Activated CD4-positive, alpha-beta T cell treated with anti-CD3 and anti-CD28 coated beads, Interleukin-2, amount 10 ng/mL, durations not matched to agents 24 days and 14 days (primary cell): ENCODE results near the gene PIP4K2B. TPM values are rescaled to one million over a fixed set of nuclear protein-coding genes. Genes with fewer than 3 reads are reported as not detected.
A peak's percentile ranks its signal among the peaks of the same experiment; 100 is the strongest.
"Not testable (repeated sequence)": the region's sequence is repeated elsewhere in the genome, so short reads cannot be mapped to it uniquely, and the experiment has no call there.

Experiments used
- DNase-seq: peaks from one replicate; pipeline ENCODE4 v3.0.0; 2022
- H3K27ac Mint-ChIP-seq: one replicate; pipeline ENCODE4 v1.8.0; 2022; ENCODE audit warnings: mild to moderate bottlenecking, mixed read lengths
- H3K27me3 Mint-ChIP-seq: one replicate; pipeline ENCODE4 v1.8.0; 2022; ENCODE audit warnings: mixed read lengths
- H3K36me3 Mint-ChIP-seq: one replicate; pipeline ENCODE4 v1.8.0; 2022; ENCODE audit warnings: low read depth, mild to moderate bottlenecking, mixed read lengths
- H3K4me1 Mint-ChIP-seq: one replicate; pipeline ENCODE4 v1.8.0; 2021; ENCODE audit warnings: mixed read lengths
- H3K4me3 Mint-ChIP-seq: one replicate; pipeline ENCODE4 v1.8.0; 2022; ENCODE audit warnings: mild to moderate bottlenecking, moderate library complexity, mixed read lengths
- H3K9me3 Mint-ChIP-seq: one replicate; pipeline ENCODE4 v1.8.0; 2021; ENCODE audit warnings: mixed read lengths
- intact Hi-C: fragments of 100-400 bp; cut with micrococcal nuclease; formaldehyde crosslinking; loops from one replicate; pipeline ENCODE4 v1.15.1; 2023
- total RNA-seq: library from RNA; stranded (reverse); gene quantifications from 2 replicates; pipeline ENCODE4 v1.2.3, GENCODE V29; 2022

Gene PIP4K2B
- total RNA-seq, 1 donor from 2014 or later: 42.8 TPM

GRCh38 chr17:38733982-38734973, 65.1 kb downstream of the PIP4K2B start:
- H3K4me1 Mint-ChIP-seq: peaks cover 46% of the 10 kb centered on the region
- DNase-seq: peak; percentile 74
- H3K9me3 Mint-ChIP-seq: no peaks in the 10 kb centered on the region
- H3K4me3 Mint-ChIP-seq: peak overlapping the region; percentile 23
- peak overlapping the region; percentile 83 for H3K27ac Mint-ChIP-seq
- H3K27me3 Mint-ChIP-seq: no peaks in the 10 kb centered on the region
- peaks cover 21% of the 10 kb centered on the region for H3K36me3 Mint-ChIP-seq
- intact Hi-C loops: loop anchor here (10.0 kb wide), 1 partner anchor 179 kb away; no protein-coding TSS in a partner anchor

GRCh38 chr17:38733282-38733981, 65.9 kb downstream of the PIP4K2B start:
- peak overlapping the region; percentile 83 for H3K27ac Mint-ChIP-seq
- H3K27me3 Mint-ChIP-seq: no peaks in the 10 kb centered on the region
- H3K9me3 Mint-ChIP-seq: no peaks in the 10 kb centered on the region
- H3K36me3 Mint-ChIP-seq: peaks cover 21% of the 10 kb centered on the region
- no peak for DNase-seq
- peaks cover 54% of the 10 kb centered on the region for H3K4me1 Mint-ChIP-seq
- intact Hi-C loops: loop anchor here (10.0 kb wide), 1 partner anchor 179 kb away; no protein-coding TSS in a partner anchor
- peak overlapping the region; percentile 46 for H3K4me3 Mint-ChIP-seq

- Mint-ChIP-seq H3K36me3 (peaks cover 28% of the 10 kb centered on the region), H3K4me1 (peaks cover 63% of the 10 kb centered on the region), H3K27me3 (no peaks in the 10 kb centered on the region), H3K27ac (peak overlapping the region; percentile 73), H3K9me3 (no peaks in the 10 kb centered on the region), H3K4me3 (peak overlapping the region; percentile 93)
- intact Hi-C loops: loop anchor here (10.0 kb wide), 1 partner anchor 178 kb away; no protein-coding TSS in a partner anchor
- DNase-seq: no peak
Measured at GRCh38 chr17:38732376-38733281, 66.7 kb downstream of the PIP4K2B start.

- no peak for DNase-seq
- Mint-ChIP-seq H3K9me3 (no peaks in the 10 kb centered on the region), H3K4me1 (peaks cover 68% of the 10 kb centered on the region), H3K4me3 (peak overlapping the region; percentile 93), H3K27ac (peak overlapping the region; percentile 9), H3K27me3 (no peaks in the 10 kb centered on the region), H3K36me3 (peaks cover 31% of the 10 kb centered on the region)
- intact Hi-C loops: loop anchor here (10.0 kb wide), 1 partner anchor 177 kb away; no protein-coding TSS in a partner anchor
Measured at GRCh38 chr17:38731526-38732294, 67.6 kb downstream of the PIP4K2B start.

GRCh38 chr17:38730526-38731379, 68.6 kb downstream of the PIP4K2B start:
- H3K4me3 Mint-ChIP-seq: peak overlapping the region; percentile 93
- DNase-seq: no peak
- no peaks in the 10 kb centered on the region for H3K27me3 Mint-ChIP-seq

GRCh38 chr17:38729886-38730525, 69.3 kb downstream of the PIP4K2B start, which contains the start of gene CISD3:
Gene CISD3, plus strand, starts transcription at chr17:38730341. Its CDS starts 18 bp downstream, at chr17:38730359.
- Mint-ChIP-seq H3K27ac (peak within 1 kb of the TSS; percentile 95), H3K9me3 (no peaks in the 10 kb centered on the region), H3K27me3 (no peaks in the 10 kb centered on the region), H3K36me3 (peaks cover 41% of the 10 kb centered on the region), H3K4me3 (peak within 1 kb of the TSS; percentile 93), H3K4me1 (peaks cover 72% of the 10 kb centered on the region)
- intact Hi-C loops: loop anchor here (1.0 to 10.0 kb wide), 3 partner anchors 21 to 175 kb away; no protein-coding TSS in a partner anchor
- peak; percentile 97 for DNase-seq

More at GRCh38 chr17:38730526-38731379, 68.6 kb downstream of the PIP4K2B start:
- H3K36me3 Mint-ChIP-seq: peaks cover 35% of the 10 kb centered on the region
- intact Hi-C loops: loop anchor here (1.0 to 10.0 kb wide), 3 partner anchors 21 to 176 kb away; no protein-coding TSS in a partner anchor
- H3K4me1 Mint-ChIP-seq: peaks cover 73% of the 10 kb centered on the region
- H3K9me3 Mint-ChIP-seq: no peaks in the 10 kb centered on the region
- H3K27ac Mint-ChIP-seq: peak overlapping the region; percentile 91

- peaks cover 43% of the 10 kb centered on the region for H3K36me3 Mint-ChIP-seq
- H3K27me3 Mint-ChIP-seq: no peaks in the 10 kb centered on the region
- intact Hi-C loops: no loop called here
- peak overlapping the region; percentile 79 for H3K4me3 Mint-ChIP-seq
- H3K9me3 Mint-ChIP-seq: no peaks in the 10 kb centered on the region
- DNase-seq: no peak
- peaks cover 69% of the 10 kb centered on the region for H3K4me1 Mint-ChIP-seq
- H3K27ac Mint-ChIP-seq: peak overlapping the region; percentile 95
Measured at GRCh38 chr17:38729368-38729885, 69.9 kb downstream of the PIP4K2B start.

GRCh38 chr17:38728290-38728831, 71.0 kb downstream of the PIP4K2B start:
- Mint-ChIP-seq H3K9me3 (no peaks in the 10 kb centered on the region), H3K27ac (peak overlapping the region; percentile 95), H3K4me3 (peak overlapping the region; percentile 79), H3K4me1 (peaks cover 62% of the 10 kb centered on the region), H3K27me3 (no peaks in the 10 kb centered on the region), H3K36me3 (peaks cover 49% of the 10 kb centered on the region)
- intact Hi-C loops: loop anchor here (1.0 kb wide), 1 partner anchor 27 kb away; no protein-coding TSS in a partner anchor
- DNase-seq: peak; percentile 92

- Mint-ChIP-seq H3K9me3 (no peaks in the 10 kb centered on the region), H3K27me3 (no peaks in the 10 kb centered on the region), H3K4me1 (peaks cover 60% of the 10 kb centered on the region), H3K36me3 (peaks cover 50% of the 10 kb centered on the region), H3K27ac (peak overlapping the region; percentile 95), H3K4me3 (peak overlapping the region; percentile 79)
- peak; percentile 84 for DNase-seq
- intact Hi-C loops: loop anchor here (1.0 kb wide), 1 partner anchor 26 kb away; no protein-coding TSS in a partner anchor
Measured at GRCh38 chr17:38727736-38728135, 71.6 kb downstream of the PIP4K2B start.

- H3K27me3 Mint-ChIP-seq, intact Hi-C loops, H3K9me3 Mint-ChIP-seq, DNase-seq, H3K4me3 Mint-ChIP-seq: not testable (repeated sequence)
- peaks cover 48% of the 10 kb centered on the region for H3K36me3 Mint-ChIP-seq
- peak overlapping the region; percentile 70 for H3K27ac Mint-ChIP-seq
- H3K4me1 Mint-ChIP-seq: peaks cover 50% of the 10 kb centered on the region
Measured at GRCh38 chr17:38726145-38726544, 73.2 kb downstream of the PIP4K2B start.

- no peaks in the 10 kb centered on the region for H3K27me3 Mint-ChIP-seq
- no peak overlapping the region for H3K27ac Mint-ChIP-seq
- peaks cover 47% of the 10 kb centered on the region for H3K4me1 Mint-ChIP-seq
- no peaks in the 10 kb centered on the region for H3K9me3 Mint-ChIP-seq
- H3K36me3 Mint-ChIP-seq: peaks cover 51% of the 10 kb centered on the region
- no peak overlapping the region for H3K4me3 Mint-ChIP-seq
- no peak for DNase-seq
- intact Hi-C loops: no loop called here
Measured at GRCh38 chr17:38725066-38725465, 74.3 kb downstream of the PIP4K2B start.
